Neural cell (in vitro differentiated cells): Measurements from ENCODE around the gene KATNBL1. TPM values are rescaled to one million over a fixed set of nuclear protein-coding genes. Genes with fewer than 3 reads are reported as not detected.
"Not testable (repeated sequence)": the region's sequence is repeated elsewhere in the genome, so short reads cannot be mapped to it uniquely, and the experiment has no call there.

Experiments
- H2AFZ ChIP-seq: fragments of 200-600, 300-800 bp; sonication (generic), shearing (Covaris generic); 2 replicates; pipeline ENCODE4 v1.6.0; 2014; ENCODE audit warnings: low read depth, mild to moderate bottlenecking, antibody characterized with exemption, low read length, moderate library complexity
- H3F3A ChIP-seq: fragments of 200-600 bp; shearing (Covaris generic); 2 replicates; pipeline ENCODE4 v1.6.1; 2016; ENCODE audit warnings: mild to moderate bottlenecking, moderate library complexity, mixed read lengths, antibody characterized with exemption, low read length; ENCODE audit not compliant: insufficient read depth, poor library complexity, severe bottlenecking
- H3K27ac ChIP-seq: fragments of 200-600, 300-800 bp; sonication (generic), shearing (Covaris generic); 2 replicates; pipeline ENCODE4 v1.5.1; 2014; ENCODE audit warnings: mild to moderate bottlenecking, low read length, moderate library complexity
- H3K27me3 ChIP-seq: fragments of 300-800, 200-600 bp; sonication (generic), shearing (Covaris generic); 2 replicates; pipeline ENCODE4 v1.6.0; 2014; ENCODE audit warnings: mild to moderate bottlenecking, low read depth, low read length, moderate library complexity; ENCODE audit not compliant: insufficient read depth
- H3K36me3 ChIP-seq: fragments of 300-800, 200-600 bp; sonication (generic), shearing (Covaris generic); 2 replicates; pipeline ENCODE4 v1.5.1; 2014; ENCODE audit warnings: mild to moderate bottlenecking, antibody characterized with exemption, low read length, moderate library complexity; ENCODE audit not compliant: insufficient read depth
- H3K4me2 ChIP-seq: fragments of 300-800, 200-600 bp; sonication (generic), shearing (Covaris generic); 2 replicates; pipeline ENCODE4 v1.6.0; 2014; ENCODE audit warnings: mild to moderate bottlenecking, low read length
- H3K4me3 ChIP-seq: fragments of 300-800, 200-600 bp; sonication (generic), shearing (Covaris generic); 2 replicates; pipeline ENCODE4 v1.5.1; 2014; ENCODE audit warnings: mild to moderate bottlenecking, low read length, moderate library complexity
- H3K79me2 ChIP-seq: fragments of 200-600 bp; shearing (Covaris generic); replicated peaks from 2 replicates; pipeline ENCODE4 v1.6.0; 2014; ENCODE audit warnings: mild to moderate bottlenecking, low read length, moderate library complexity; ENCODE audit not compliant: insufficient read depth
- H3K9ac ChIP-seq: fragments of 300-800, 200-600 bp; sonication (generic), shearing (Covaris generic); 2 replicates; pipeline ENCODE4 v1.6.1; 2016; ENCODE audit warnings: mild to moderate bottlenecking, low read length, mixed read lengths
- H3K9me2 ChIP-seq: fragments of 200-600 bp; shearing (Covaris generic); 2 replicates; pipeline ENCODE4 v1.6.1; 2016; ENCODE audit warnings: mild to moderate bottlenecking, low read length, mixed read lengths; ENCODE audit not compliant: insufficient read depth
- H3K9me3 ChIP-seq: fragments of 200-600, 300-800 bp; sonication (generic), shearing (Covaris generic); 2 replicates; pipeline ENCODE4 v1.6.1; 2016; ENCODE audit warnings: mild to moderate bottlenecking, mixed run types, low read length, moderate library complexity, mixed read lengths
- H4K20me1 ChIP-seq: fragments of 200-600 bp; shearing (Covaris generic); 2 replicates; pipeline ENCODE4 v1.6.1; 2016; ENCODE audit warnings: mild to moderate bottlenecking, mixed run types; ENCODE audit not compliant: insufficient read depth
- EP300 ChIP-seq: fragments of 450-650 bp; conservative IDR thresholded peaks from 2 replicates; pipeline ENCODE4 v1.6.1; 2014; ENCODE audit warnings: antibody characterized with exemption, mild to moderate bottlenecking, moderate library complexity; ENCODE audit not compliant: poor library complexity, severe bottlenecking
- EZH2 ChIP-seq: fragments of 200-600, 300-800 bp; shearing (Covaris generic), sonication (generic); IDR thresholded peaks from 2 replicates; pipeline ENCODE4 v1.6.1; 2014; ENCODE audit warnings: antibody characterized with exemption, low read length, borderline replicate concordance, mild to moderate bottlenecking; ENCODE audit not compliant: insufficient read depth, poor library complexity, severe bottlenecking
- MXI1 ChIP-seq: fragments of 450-650 bp; conservative IDR thresholded peaks from 2 replicates; pipeline ENCODE4 v1.6.1; 2014; ENCODE audit warnings: antibody characterized with exemption, mild to moderate bottlenecking; ENCODE audit not compliant: poor library complexity, severe bottlenecking
- POLR2AphosphoS5 ChIP-seq: IDR thresholded peaks from 2 replicates; pipeline ENCODE4 v1.6.1; 2012
- RAD21 ChIP-seq: fragments of 450-650 bp; conservative IDR thresholded peaks from 2 replicates; pipeline ENCODE4 v1.6.1; 2014; ENCODE audit warnings: antibody characterized with exemption, mild to moderate bottlenecking, moderate library complexity
- REST ChIP-seq: IDR thresholded peaks from 2 replicates; pipeline ENCODE4 v1.6.1; 2012; ENCODE audit warnings: borderline replicate concordance
- SMC3 ChIP-seq: fragments of 450-650 bp; conservative IDR thresholded peaks from 2 replicates; pipeline ENCODE4 v1.6.1; 2014; ENCODE audit warnings: antibody characterized with exemption, mild to moderate bottlenecking, moderate library complexity; ENCODE audit not compliant: poor library complexity
- TAF1 ChIP-seq: IDR thresholded peaks from 2 replicates; pipeline ENCODE4 v1.6.1; 2012; ENCODE audit warnings: low read depth
- polyA plus RNA-seq: library from polyadenylated mRNA; depleted of rRNA; stranded (reverse); fragments of >200 nt; gene quantifications from 2 replicates; pipeline ENCODE4 v1.2.3, GENCODE V29; 2014
- TF ChIP-seq, protein P1 (sequence below): fragments of 450-650 bp; IDR thresholded peaks from 2 replicates; pipeline ENCODE4 v1.5.1; 2014; ENCODE audit warnings: antibody characterized with exemption, mild to moderate bottlenecking, moderate library complexity; ENCODE audit not compliant: poor library complexity, severe bottlenecking

Gene KATNBL1
- polyA plus RNA-seq, 1 donor from 2014 or later: 158 TPM

- Histone ChIP-seq H3K9ac (no peak overlapping the region), H3K9me2 (no peaks in the 10 kb centered on the region), H3K9me3 (no peaks in the 10 kb centered on the region), H3K4me2 (no peak overlapping the region), H3K36me3 (no peaks in the 10 kb centered on the region), H3K79me2 (peaks cover 19% of the 10 kb centered on the region), H3K27me3 (no peaks in the 10 kb centered on the region), H3K4me3 (no peak overlapping the region), H3K27ac (no peak overlapping the region), H4K20me1 (no peaks in the 10 kb centered on the region), H3F3A (no peaks in the 10 kb centered on the region), H2AFZ (no peak overlapping the region)
- no peak for TF ChIP-seq EZH2
- TF ChIP-seq EP300: no peak
- no peak for TF ChIP-seq RAD21
- no peak for TF ChIP-seq SMC3
- no peak for TF ChIP-seq REST
- TF ChIP-seq, protein P1, sequence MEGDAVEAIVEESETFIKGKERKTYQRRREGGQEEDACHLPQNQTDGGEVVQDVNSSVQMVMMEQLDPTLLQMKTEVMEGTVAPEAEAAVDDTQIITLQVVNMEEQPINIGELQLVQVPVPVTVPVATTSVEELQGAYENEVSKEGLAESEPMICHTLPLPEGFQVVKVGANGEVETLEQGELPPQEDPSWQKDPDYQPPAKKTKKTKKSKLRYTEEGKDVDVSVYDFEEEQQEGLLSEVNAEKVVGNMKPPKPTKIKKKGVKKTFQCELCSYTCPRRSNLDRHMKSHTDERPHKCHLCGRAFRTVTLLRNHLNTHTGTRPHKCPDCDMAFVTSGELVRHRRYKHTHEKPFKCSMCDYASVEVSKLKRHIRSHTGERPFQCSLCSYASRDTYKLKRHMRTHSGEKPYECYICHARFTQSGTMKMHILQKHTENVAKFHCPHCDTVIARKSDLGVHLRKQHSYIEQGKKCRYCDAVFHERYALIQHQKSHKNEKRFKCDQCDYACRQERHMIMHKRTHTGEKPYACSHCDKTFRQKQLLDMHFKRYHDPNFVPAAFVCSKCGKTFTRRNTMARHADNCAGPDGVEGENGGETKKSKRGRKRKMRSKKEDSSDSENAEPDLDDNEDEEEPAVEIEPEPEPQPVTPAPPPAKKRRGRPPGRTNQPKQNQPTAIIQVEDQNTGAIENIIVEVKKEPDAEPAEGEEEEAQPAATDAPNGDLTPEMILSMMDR: no peak
These were observed 27.0 kb downstream of the KATNBL1 start for GRCh38 chr15:34182942-34183341.

DNA sequence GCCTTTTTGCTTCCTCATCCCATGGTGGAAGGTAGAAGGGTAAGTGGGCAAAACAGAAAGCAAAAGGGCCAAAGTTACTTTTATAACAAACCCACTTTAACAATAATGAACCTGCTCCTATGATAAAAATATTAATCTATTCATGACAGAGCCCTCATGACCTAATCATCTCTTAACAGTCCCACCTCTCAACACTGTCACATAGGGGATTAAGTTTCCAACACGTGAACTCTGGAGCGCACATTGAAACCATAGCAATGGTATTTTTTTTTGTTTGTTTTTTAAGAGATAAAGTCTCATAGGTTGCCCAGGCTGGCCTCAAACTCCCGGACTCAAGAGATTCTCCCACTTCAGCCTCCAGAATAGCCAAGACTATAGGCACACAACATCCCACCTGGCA lies 30.7 kb downstream of the KATNBL1 start:
- H3K9ac ChIP-seq: no peak overlapping the region
- H3K36me3 ChIP-seq: no peaks in the 10 kb centered on the region
- H4K20me1 ChIP-seq: no peaks in the 10 kb centered on the region
- H3K9me3 ChIP-seq: no peaks in the 10 kb centered on the region
- TF ChIP-seq POLR2AphosphoS5 (no peak), SMC3 (no peak), EP300 (no peak), EZH2 (no peak), MXI1 (no peak), RAD21 (no peak), TAF1 (no peak), REST (no peak)
- TF ChIP-seq, protein P1: no peak
- no peak overlapping the region for H3K27ac ChIP-seq
- H3K27me3 ChIP-seq: no peaks in the 10 kb centered on the region
- H3K9me2 ChIP-seq: no peaks in the 10 kb centered on the region
- no peak overlapping the region for H3K4me3 ChIP-seq
- H3K79me2 ChIP-seq: peaks cover 28% of the 10 kb centered on the region
- no peaks in the 10 kb centered on the region for H3F3A ChIP-seq
- H3K4me2 ChIP-seq: no peak overlapping the region
- no peak overlapping the region for H2AFZ ChIP-seq

- H3K9ac ChIP-seq, H3F3A ChIP-seq, H3K27me3 ChIP-seq, H4K20me1 ChIP-seq, H3K4me2 ChIP-seq, H3K9me2 ChIP-seq, H3K9me3 ChIP-seq, H3K36me3 ChIP-seq, H3K27ac ChIP-seq, H3K79me2 ChIP-seq, H2AFZ ChIP-seq, H3K4me3 ChIP-seq: not testable (repeated sequence)
These were observed 43.8 kb downstream of the KATNBL1 start for GRCh38 chr15:34165987-34166573.
